ENCODE results near the gene GLRB.
"Not testable (repeated sequence)": the region's sequence is repeated elsewhere in the genome, so short reads cannot be mapped to it uniquely, and the experiment has no call there.

GLRB gene

DNA sequence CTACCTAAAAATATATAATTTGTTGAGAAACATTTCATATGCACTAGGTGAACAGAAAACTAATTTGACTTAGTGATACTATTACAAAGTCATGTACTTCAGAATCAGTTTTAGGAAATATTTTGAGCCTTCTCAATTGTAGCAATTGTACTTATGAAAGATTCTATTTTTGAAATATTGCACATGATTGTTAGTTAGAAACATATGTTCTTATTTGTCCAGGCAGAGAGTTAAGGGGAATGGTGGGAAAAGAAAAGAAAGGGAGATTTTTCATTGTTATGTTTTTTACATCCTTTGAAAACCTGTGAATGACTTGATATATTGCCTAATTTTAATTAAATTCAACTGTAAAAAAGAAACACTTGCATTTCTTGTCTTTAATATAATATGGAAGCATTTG is 66.0 kb downstream of the GLRB start:
- ATAC-seq: no peak

DNA sequence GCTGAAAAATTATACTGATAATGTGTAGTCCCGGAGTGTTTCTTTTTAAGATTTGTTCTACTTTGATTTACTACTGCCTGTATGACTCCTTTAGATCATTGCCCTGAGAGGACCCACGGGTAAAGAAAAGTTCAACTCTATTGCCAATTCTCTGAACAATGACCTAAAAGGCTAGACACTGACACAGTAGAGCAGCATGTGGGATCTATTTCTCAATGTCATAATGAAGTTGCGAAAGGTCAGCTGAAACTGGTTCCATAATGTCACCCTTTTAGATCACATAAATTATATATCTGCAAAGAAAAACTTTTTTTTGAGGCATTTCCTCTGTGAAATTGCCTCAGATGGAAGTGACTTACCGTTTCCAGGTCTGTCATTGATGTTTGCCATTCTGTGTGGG is 67.4 kb downstream of the GLRB start:
- no peak for ATAC-seq

DNA sequence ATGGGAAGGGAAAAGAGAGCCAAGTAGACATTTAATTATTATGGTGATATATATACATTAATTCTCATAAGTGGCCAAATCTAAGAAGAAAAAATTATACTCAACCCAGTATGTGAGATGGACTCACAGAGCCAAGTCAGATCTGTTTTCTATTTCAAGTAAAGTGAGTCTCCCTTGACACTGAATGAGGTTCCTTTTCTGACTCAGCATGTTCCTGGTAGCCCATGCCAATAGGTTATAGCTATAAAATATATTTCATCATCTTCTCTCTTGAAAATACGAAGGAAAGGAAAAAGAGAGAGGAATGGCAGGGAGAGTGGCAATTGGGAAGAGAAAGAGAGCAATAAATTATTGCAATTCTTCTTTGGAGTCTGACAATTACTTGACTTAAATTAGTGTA is 75.8 kb downstream of the GLRB start:
- ATAC-seq: no peak

GRCh38 chr4:157165935-157166610 is 90.1 kb downstream of the GLRB start:
- no peak for ATAC-seq

DNA sequence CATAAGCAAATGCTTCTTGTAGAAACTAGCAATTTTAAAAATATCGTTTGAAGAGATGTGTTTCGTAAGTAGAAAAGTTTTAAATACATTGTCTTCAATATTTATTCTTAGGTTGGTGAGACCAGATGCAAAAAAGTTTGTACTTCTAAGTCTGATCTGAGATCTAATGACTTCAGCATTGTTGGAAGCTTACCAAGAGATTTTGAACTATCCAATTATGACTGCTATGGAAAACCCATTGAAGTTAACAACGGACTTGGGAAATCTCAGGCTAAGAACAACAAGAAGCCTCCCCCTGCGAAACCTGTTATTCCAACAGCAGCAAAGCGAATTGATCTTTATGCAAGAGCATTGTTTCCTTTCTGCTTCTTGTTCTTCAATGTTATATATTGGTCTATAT is 94.4 kb downstream of the GLRB start:
- no peak for ATAC-seq

GRCh38 chr4:157172011-157172410 is 96.1 kb downstream of the GLRB start:
- ATAC-seq: no peak

GRCh38 chr4:157180268-157180667 is 104.3 kb downstream of the GLRB start:
- ATAC-seq: not testable (repeated sequence)

DNA sequence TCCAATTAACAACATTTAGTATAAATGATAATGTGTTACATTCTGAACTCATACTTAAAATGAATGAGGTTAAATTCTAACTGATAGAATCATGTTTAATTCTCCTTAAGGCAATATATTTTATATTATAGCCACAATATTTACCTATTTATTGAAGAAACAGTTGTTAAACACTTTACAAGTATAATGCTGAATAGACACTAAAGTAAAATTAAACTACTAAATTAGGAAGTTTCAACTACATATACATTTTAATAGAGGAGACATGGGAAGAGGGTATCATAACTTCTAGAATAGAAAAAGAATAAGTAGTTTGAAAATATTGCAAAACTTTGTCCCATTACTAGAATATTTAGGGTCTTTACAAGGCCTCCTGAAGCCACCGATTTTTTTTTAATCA is 108.3 kb downstream of the GLRB start:
- ATAC-seq: no peak

DNA sequence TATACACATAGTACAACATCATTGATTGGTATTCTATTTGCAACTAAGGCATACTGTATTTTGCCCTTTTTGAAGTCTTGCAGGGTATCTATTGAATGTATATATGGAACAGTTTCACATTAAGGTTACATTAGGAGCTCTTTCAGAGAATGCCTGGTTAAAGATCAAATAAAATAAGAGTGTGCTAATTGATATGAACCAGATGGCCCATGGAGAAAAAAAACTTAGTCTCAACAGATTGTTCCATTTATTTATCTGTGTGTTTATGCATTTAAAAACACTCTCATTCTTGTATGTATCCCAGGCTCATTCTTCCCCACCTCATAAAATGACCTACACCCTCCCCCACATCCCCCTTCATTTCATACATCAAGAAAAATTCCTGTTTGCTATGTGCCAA is 109.4 kb downstream of the GLRB start:
- ATAC-seq: no peak

- no peak for ATAC-seq
Observed at GRCh38 chr4:157195374-157195773, 119.4 kb downstream of the GLRB start.

DNA sequence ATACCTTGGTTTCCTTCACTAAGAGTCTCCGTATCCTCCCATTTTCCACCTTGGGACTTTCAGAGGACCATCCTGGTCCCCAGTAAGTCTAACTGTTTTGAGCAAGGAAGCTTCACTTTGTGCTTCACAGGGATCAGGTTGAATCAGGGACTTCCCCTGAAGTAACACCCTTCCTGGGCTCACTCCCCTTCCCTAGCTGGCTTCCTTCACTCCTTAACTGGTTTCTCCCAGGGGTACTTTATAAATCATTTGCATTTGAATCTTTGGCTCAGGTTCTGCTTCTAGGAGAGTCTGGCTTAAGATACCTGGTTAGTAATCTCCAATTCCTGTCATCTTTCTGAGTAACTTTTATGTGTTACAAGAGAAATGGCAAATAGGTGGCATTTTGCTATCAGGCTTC is 120.1 kb downstream of the GLRB start:
- ATAC-seq: no peak

GRCh38 chr4:157204634-157205244 is 128.8 kb downstream of the GLRB start:
- ATAC-seq: no peak

DNA sequence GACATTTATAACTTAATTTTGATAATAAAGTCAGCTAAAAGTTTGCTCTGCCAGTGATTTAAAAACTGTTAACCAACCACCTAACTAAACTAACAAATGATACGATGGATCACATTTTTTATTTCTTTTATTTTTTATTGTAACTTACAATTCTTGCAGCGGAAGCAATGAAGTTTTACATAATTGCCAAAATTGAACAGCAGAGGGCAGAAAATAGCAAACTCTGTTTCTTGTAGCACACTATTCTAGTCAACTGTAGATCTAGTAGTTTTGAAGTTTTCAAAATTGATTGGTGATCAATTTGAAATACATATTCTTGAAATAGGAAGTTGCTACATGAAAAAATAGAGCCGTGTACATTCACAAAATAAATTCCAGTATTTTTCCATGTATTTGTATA is 141.8 kb downstream of the GLRB start:
- ATAC-seq: no peak

DNA sequence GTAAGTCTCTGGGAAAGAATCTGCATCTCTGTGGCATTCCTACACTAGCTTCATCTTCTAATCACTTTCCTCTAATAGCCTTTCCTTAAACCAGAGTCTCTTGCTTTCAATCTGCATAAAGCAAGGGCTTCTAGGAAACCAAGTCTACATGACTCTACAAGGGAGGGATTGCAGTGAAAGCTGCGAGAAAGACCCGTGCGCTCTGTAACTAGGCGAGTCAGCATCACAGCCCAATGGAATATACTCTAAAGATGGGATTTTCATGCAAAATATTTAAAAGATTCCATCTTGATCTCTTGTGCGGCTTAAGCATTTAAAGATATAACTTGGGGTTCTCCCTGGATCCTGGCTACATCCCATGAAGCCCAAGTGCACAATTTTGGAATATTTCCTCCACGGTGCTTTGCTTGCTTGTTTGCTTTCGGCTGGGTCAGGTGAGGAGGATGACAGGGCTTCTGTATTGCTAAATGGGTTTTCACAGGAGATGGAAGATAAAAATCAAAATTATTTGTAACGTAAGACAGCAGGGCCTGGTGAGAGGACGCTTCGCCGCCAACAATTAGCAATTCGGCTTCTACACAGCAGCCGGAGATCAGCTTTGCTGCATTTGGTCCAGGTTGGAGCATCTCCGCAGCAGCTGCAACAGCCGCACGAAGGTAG is 143.9 kb downstream of the GLRB start:
- no peak for ATAC-seq

- no peak for ATAC-seq
Observed at GRCh38 chr4:157220371-157220881, 144.5 kb downstream of the GLRB start, which contains the start of gene GRIA2. TSS of gene GRIA2 (plus strand) at chr4:157220728. CDS start at chr4:157221043, 315 bp downstream.

DNA sequence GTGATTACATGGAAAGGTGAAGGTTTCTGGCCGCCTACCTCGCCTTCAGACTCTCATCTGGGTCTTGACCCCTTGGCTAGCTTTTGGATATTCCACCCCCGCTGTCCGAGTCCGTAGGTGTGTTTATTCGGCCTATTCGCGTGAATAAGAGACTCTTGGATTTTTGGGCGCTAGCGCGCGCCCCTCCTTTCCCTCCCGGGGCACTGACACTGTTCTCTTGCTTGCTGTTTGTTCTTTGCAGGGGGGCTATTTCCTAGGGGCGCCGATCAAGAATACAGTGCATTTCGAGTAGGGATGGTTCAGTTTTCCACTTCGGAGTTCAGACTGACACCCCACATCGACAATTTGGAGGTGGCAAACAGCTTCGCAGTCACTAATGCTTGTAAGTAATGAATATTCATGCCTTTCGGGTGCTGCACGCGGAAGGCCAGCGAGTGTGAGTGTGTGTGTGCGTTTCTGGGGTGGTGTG is 145.5 kb downstream of the GLRB start:
- ATAC-seq: no peak

All from activated CD4-positive, CD25-positive, alpha-beta regulatory T cell treated with anti-CD3 and anti-CD28 coated beads, Interleukin-2, amount 50 U/mL, for 24 hours (primary cell).